ENCODE data around the gene RGS2.
A peak's percentile ranks its signal among the peaks of the same experiment; 100 is the strongest.

The RGS2 gene, protein sequence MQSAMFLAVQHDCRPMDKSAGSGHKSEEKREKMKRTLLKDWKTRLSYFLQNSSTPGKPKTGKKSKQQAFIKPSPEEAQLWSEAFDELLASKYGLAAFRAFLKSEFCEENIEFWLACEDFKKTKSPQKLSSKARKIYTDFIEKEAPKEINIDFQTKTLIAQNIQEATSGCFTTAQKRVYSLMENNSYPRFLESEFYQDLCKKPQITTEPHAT

DNA sequence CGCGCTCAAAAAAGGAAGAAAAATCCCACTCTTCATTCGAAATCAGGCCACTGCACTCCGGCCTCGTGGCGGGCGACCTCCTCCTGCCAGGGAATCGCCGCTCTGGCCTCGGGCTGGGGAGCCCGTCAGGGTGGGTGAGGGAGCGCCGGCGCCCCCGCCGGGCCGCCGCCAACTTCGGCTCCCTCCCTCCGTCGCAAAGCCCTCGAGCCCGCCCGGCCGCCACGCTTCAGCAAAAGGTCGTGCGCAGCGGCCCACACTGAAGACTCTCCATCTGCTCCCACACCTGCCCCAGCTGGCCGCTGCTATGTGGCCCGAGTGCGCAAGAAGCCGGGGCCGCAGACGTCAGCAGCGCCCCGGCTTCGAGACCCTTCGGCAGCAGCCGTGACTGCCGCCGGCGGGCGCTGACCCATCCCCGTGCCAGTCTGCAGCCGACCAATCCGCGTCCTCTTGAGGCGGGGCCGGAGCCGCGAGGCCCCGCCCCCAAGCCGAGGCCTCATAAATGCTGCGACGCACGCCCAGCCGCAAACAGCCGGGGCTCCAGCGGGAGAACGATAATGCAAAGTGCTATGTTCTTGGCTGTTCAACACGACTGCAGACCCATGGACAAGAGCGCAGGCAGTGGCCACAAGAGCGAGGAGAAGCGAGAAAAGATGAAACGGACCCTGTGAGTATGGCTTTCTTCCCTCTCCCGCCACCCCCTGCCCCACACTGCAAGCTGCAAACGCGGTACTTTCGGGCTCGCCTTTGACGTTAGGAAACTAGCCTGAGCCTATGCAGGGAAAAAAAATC is at the start of gene RGS2:
RGS2 (plus strand) TSS at position 522 of the 789 bp plus-strand sequence; CDS start at position 555, 33 bp downstream.
- Histone ChIP-seq H3K36me3 (0 out of 2 replicates have a peak, but pooled peaks cover 5% of the 10 kb centered on the region), H3K27me3 (no peaks in the 10 kb centered on the region)

GRCh38 chr1:192759104-192759503 is 49.7 kb upstream of the RGS2 start:
- Histone ChIP-seq H3K27ac (no peak overlapping the region), H3K4me2 (no peak overlapping the region), H3K36me3 (no peaks in the 10 kb centered on the region), H3K4me3 (no peak overlapping the region), H3K9ac (no peak overlapping the region), H3K4me1 (no peaks in the 10 kb centered on the region), H4K20me1 (no peaks in the 10 kb centered on the region), H3K9me3 (no peaks in the 10 kb centered on the region), H3K27me3 (no peaks in the 10 kb centered on the region)
- TF ChIP-seq Cebpa-rat (IDR thresholded peaks at IDR 0.05): no peak

More for the DNA sequence above, at the start of gene RGS2:
- Histone ChIP-seq H3K4me3 (peak within 1 kb of the TSS; percentile 76), H3K9me3 (no peaks in the 10 kb centered on the region), H3K4me1 (peaks cover 38% of the 10 kb centered on the region), H3K27ac (peak within 1 kb of the TSS; percentile 76), H3K9ac (peak within 1 kb of the TSS; percentile 79), H3K4me2 (peak within 1 kb of the TSS; percentile 96), H4K20me1 (no peaks in the 10 kb centered on the region)
- no peak for TF ChIP-seq Cebpa-rat (IDR thresholded peaks at IDR 0.05)

DNA sequence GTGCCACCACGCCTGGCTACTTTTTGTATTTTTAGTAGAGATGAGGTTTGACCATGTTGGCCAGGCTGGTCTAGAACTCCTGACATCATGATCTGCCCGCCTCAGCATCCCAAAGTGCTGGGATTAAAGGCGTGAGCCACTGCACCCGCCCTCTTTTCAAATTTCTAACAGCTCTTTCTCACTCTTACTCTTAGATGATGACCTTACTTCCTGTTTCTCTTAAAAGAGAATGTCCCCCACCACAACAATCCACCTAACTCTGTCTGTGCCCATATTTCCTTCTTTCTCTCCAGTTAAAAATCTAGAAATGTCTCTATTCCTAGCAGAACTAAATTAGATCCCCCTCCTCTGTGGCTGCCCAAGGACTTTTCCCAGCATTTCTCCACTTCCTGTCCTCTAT is 46.6 kb upstream of the RGS2 start:
- Histone ChIP-seq H3K4me1 (no peaks in the 10 kb centered on the region), H4K20me1 (no peaks in the 10 kb centered on the region), H3K4me3 (no peak overlapping the region), H3K9ac (no peak overlapping the region), H3K36me3 (no peaks in the 10 kb centered on the region), H3K4me2 (no peak overlapping the region), H3K27ac (no peak overlapping the region), H3K27me3 (no peaks in the 10 kb centered on the region), H3K9me3 (no peaks in the 10 kb centered on the region)
- no peak for TF ChIP-seq Cebpa-rat (IDR thresholded peaks at IDR 0.05)

DNA sequence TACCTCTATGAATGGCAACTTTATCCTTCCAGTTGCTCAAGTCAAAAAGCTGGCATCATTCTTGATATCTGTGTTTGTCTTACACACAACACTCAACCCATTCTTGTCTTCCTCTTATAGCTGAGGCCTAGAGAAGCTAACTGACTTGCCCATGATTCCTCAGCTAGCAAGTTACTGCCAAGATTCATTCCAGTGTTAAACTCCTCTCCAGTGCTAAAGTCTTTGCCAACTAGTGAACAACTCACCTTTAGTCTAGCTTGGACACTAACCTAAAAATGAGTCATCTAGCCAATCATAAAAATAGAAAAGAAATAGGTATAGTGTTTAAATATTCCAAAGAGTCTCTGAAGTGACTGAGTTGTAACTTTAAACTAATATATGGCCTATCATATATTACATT is 45.6 kb upstream of the RGS2 start:
- Histone ChIP-seq H4K20me1 (no peaks in the 10 kb centered on the region), H3K9ac (no peak overlapping the region), H3K9me3 (no peaks in the 10 kb centered on the region), H3K36me3 (no peaks in the 10 kb centered on the region), H3K27ac (no peak overlapping the region), H3K4me2 (no peak overlapping the region), H3K27me3 (no peaks in the 10 kb centered on the region), H3K4me1 (no peaks in the 10 kb centered on the region), H3K4me3 (no peak overlapping the region)
- no peak for TF ChIP-seq Cebpa-rat (IDR thresholded peaks at IDR 0.05)

GRCh38 chr1:192763756-192764155 is 45.1 kb upstream of the RGS2 start:
- H3K27ac ChIP-seq: no peak overlapping the region
- H4K20me1 ChIP-seq: no peaks in the 10 kb centered on the region
- H3K4me2 ChIP-seq: no peak overlapping the region
- no peak overlapping the region for H3K4me3 ChIP-seq
- H3K27me3 ChIP-seq: no peaks in the 10 kb centered on the region
- no peak overlapping the region for H3K9ac ChIP-seq
- no peaks in the 10 kb centered on the region for H3K4me1 ChIP-seq
- no peaks in the 10 kb centered on the region for H3K9me3 ChIP-seq
- no peaks in the 10 kb centered on the region for H3K36me3 ChIP-seq
- no peak for TF ChIP-seq Cebpa-rat (IDR thresholded peaks at IDR 0.05)

DNA sequence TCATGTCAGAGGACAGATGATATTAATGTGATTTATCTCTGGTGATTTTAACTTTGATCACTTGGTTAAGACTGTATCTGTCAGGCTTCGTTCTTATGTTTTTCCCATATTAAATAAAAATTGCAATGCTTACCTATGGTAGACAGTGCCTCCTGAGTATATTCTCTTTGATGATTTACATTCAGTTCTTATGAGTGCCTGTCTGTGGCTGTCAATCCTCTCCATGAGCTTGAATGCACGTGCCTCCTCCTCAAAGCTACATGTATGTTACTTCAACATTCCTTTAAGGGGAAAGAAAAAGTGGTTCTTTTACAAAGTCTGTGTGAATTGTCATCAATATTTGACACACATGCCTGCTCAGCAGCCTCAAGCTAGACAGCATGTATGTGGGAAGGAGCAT is 44.2 kb upstream of the RGS2 start:
- Histone ChIP-seq H3K4me1 (no peaks in the 10 kb centered on the region), H4K20me1 (no peaks in the 10 kb centered on the region), H3K4me2 (no peak overlapping the region), H3K27ac (no peak overlapping the region), H3K27me3 (no peaks in the 10 kb centered on the region), H3K36me3 (no peaks in the 10 kb centered on the region), H3K9ac (no peak overlapping the region), H3K9me3 (no peaks in the 10 kb centered on the region), H3K4me3 (no peak overlapping the region)
- no peak for TF ChIP-seq Cebpa-rat (IDR thresholded peaks at IDR 0.05)

- Histone ChIP-seq H3K4me3 (no peak overlapping the region), H3K9me3 (no peaks in the 10 kb centered on the region), H3K9ac (no peak overlapping the region), H4K20me1 (no peaks in the 10 kb centered on the region), H3K27ac (no peak overlapping the region), H3K27me3 (no peaks in the 10 kb centered on the region), H3K4me1 (no peaks in the 10 kb centered on the region), H3K36me3 (no peaks in the 10 kb centered on the region), H3K4me2 (no peak overlapping the region)
- TF ChIP-seq Cebpa-rat (IDR thresholded peaks at IDR 0.05): no peak
Measured at GRCh38 chr1:192766009-192766625, 42.7 kb upstream of the RGS2 start.

GRCh38 chr1:192766876-192767275 is 42.0 kb upstream of the RGS2 start:
- no peak overlapping the region for H3K4me2 ChIP-seq
- H3K4me3 ChIP-seq: no peak overlapping the region
- no peaks in the 10 kb centered on the region for H3K27me3 ChIP-seq
- no peaks in the 10 kb centered on the region for H3K36me3 ChIP-seq
- no peak overlapping the region for H3K9ac ChIP-seq
- no peaks in the 10 kb centered on the region for H3K4me1 ChIP-seq
- H4K20me1 ChIP-seq: no peaks in the 10 kb centered on the region
- no peak for TF ChIP-seq Cebpa-rat (IDR thresholded peaks at IDR 0.05)
- no peak overlapping the region for H3K27ac ChIP-seq
- H3K9me3 ChIP-seq: no peaks in the 10 kb centered on the region

DNA sequence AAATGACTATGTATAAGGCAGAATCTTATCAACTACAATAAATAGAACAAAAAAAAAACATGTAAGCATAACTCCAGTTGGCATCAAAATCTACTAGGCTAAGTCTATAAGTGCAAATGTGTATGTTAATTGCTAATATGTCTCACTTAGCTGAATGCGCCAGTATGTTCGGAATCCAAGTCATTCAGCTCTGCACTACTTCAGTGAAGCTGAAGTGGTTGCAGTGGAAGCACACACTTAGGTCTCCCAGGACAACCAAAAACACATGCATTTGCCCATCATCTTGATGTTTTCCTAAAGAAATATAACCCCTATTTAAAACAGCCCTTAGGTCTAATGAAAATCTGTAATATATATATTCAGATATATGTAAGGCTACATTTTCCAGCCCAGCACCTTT is 41.0 kb upstream of the RGS2 start:
- no peak overlapping the region for H3K4me2 ChIP-seq
- H3K36me3 ChIP-seq: no peaks in the 10 kb centered on the region
- no peak overlapping the region for H3K27ac ChIP-seq
- H3K4me3 ChIP-seq: no peak overlapping the region
- no peak overlapping the region for H3K9ac ChIP-seq
- H3K27me3 ChIP-seq: no peaks in the 10 kb centered on the region
- H3K9me3 ChIP-seq: no peaks in the 10 kb centered on the region
- H3K4me1 ChIP-seq: no peaks in the 10 kb centered on the region
- no peak for TF ChIP-seq Cebpa-rat (IDR thresholded peaks at IDR 0.05)
- no peaks in the 10 kb centered on the region for H4K20me1 ChIP-seq

DNA sequence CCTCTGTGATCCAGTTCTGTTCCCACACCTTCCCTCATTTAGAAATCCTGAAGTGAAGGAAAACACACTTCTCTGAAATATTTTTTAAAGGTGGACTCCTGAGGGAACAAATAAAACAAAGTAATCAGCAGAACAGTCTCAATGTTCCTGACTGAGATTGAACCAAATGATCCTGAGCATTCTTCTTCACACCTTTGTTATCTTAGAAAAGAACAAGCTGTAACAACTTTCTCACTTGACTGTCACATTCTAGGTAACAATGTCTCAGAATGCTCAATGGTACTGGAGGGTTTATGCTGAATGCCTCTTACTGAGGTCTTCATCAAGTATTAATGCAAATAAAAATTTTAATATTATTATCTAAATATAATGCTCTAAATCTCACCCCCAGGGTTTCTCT is 40.4 kb upstream of the RGS2 start:
- H3K36me3 ChIP-seq: no peaks in the 10 kb centered on the region
- H3K4me1 ChIP-seq: no peaks in the 10 kb centered on the region
- H4K20me1 ChIP-seq: no peaks in the 10 kb centered on the region
- no peak overlapping the region for H3K4me3 ChIP-seq
- H3K27ac ChIP-seq: no peak overlapping the region
- no peak for TF ChIP-seq Cebpa-rat (IDR thresholded peaks at IDR 0.05)
- no peak overlapping the region for H3K4me2 ChIP-seq
- H3K9me3 ChIP-seq: no peaks in the 10 kb centered on the region
- H3K27me3 ChIP-seq: no peaks in the 10 kb centered on the region
- no peak overlapping the region for H3K9ac ChIP-seq
